IMR-90 (cell line): ENCODE results near the gene DOCK6. TPM values are rescaled to one million over a fixed set of nuclear protein-coding genes. Genes with fewer than 3 reads are reported as not detected.

Source experiments
- ATAC-seq: fragments of 200-7000 bp; cut with Tn5 transposase; 2 replicates; pipeline ENCODE4 v1.9.1; 2020; ENCODE audit warnings: low read depth, mild to moderate bottlenecking, moderate library complexity
- BruUV-seq: library from RNA; stranded (reverse); fragments of 400-500 nt; replicated peaks from 2 replicates; lab custom pipeline; 2021; lab: Mats Ljungman, UMichigan
- CTCF ChIA-PET: fragments of 300-600 bp; formaldehyde crosslinking; extraction: SDS; loops from one replicate; lab custom pipeline; 2021; ENCODE audit warnings: antibody characterized with exemption; lab: Yijun Ruan, JAX
- POLR2A ChIA-PET: fragments of 300-600 bp; sonication (Branson Sonifier 250); formaldehyde crosslinking; loops from one replicate; lab custom pipeline; 2022; ENCODE audit warnings: antibody characterized with exemption; ENCODE audit not compliant: unreplicated experiment; lab: Charles Lee
- DNase-seq: peaks from one replicate; pipeline ENCODE4 v3.0.0; 2013
- H2AFZ ChIP-seq: replicated peaks from 2 replicates; pipeline ENCODE3; 2013; ENCODE audit warnings: low read length, mild to moderate bottlenecking; ENCODE audit not compliant: poor library complexity
- H2AK5ac ChIP-seq: 2 replicates; pipeline ENCODE4 v1.6.1; 2013; ENCODE audit warnings: low read depth, low read length, inconsistent platforms
- H2AK9ac ChIP-seq: replicated peaks from 2 replicates; pipeline ENCODE3; 2013; ENCODE audit warnings: mild to moderate bottlenecking, low read depth, low read length, moderate library complexity; ENCODE audit not compliant: poor library complexity
- H2BK120ac ChIP-seq: 2 replicates; pipeline ENCODE4 v1.6.1; 2013; ENCODE audit warnings: low read depth, low read length, inconsistent platforms
- H2BK15ac ChIP-seq: 3 replicates; pipeline ENCODE4 v1.6.1; 2013; ENCODE audit warnings: low read depth, low read length, inconsistent platforms
- H2BK20ac ChIP-seq: 2 replicates; pipeline ENCODE4 v1.6.1; 2013; ENCODE audit warnings: low read depth, mild to moderate bottlenecking, inconsistent platforms, low read length, moderate library complexity
- H2BK5ac ChIP-seq: 2 replicates; pipeline ENCODE4 v1.6.1; 2013; ENCODE audit warnings: mild to moderate bottlenecking, low read depth, low read length, inconsistent platforms; ENCODE audit not compliant: poor library complexity, severe bottlenecking
- H3K14ac ChIP-seq: replicated peaks from 2 replicates; pipeline ENCODE4 v1.6.1; 2013; ENCODE audit warnings: low read depth, low read length, inconsistent platforms
- H3K18ac ChIP-seq: 2 replicates; pipeline ENCODE4 v1.6.1; 2013; ENCODE audit warnings: low read depth, low read length, control low read depth
- H3K23ac ChIP-seq: 2 replicates; pipeline ENCODE4 v1.6.1; 2013; ENCODE audit warnings: low read depth, low read length, inconsistent platforms
- H3K27ac ChIP-seq: 2 replicates; pipeline ENCODE4 v1.5.1; 2013; ENCODE audit warnings: mild to moderate bottlenecking, control low read depth, low read length; ENCODE audit not compliant: insufficient read depth
- H3K27me3 ChIP-seq: 2 replicates; pipeline ENCODE4 v1.6.1; 2013; ENCODE audit warnings: low read length; ENCODE audit not compliant: control insufficient read depth, insufficient read depth
- H3K36me3 ChIP-seq: 2 replicates; pipeline ENCODE4 v1.6.1; 2013; ENCODE audit warnings: low read length, mixed read lengths; ENCODE audit not compliant: control insufficient read depth, insufficient read depth
- H3K4ac ChIP-seq: 2 replicates; pipeline ENCODE4 v1.6.1; 2013; ENCODE audit warnings: low read depth, low read length, inconsistent platforms
- H3K4me1 ChIP-seq: 2 replicates; pipeline ENCODE4 v1.6.1; 2013; ENCODE audit warnings: low read length, mixed read lengths; ENCODE audit not compliant: control insufficient read depth, insufficient read depth
- H3K4me2 ChIP-seq: 2 replicates; pipeline ENCODE4 v1.6.1; 2013; ENCODE audit warnings: low read depth, mild to moderate bottlenecking, control low read depth, low read length, moderate library complexity
- H3K4me3 ChIP-seq: 2 replicates; pipeline ENCODE4 v1.5.1; 2013; ENCODE audit warnings: low read depth, mild to moderate bottlenecking, control low read depth, low read length, moderate library complexity; ENCODE audit not compliant: insufficient read depth
- H3K56ac ChIP-seq: 2 replicates; pipeline ENCODE4 v1.6.1; 2013; ENCODE audit warnings: low read length, inconsistent platforms; ENCODE audit not compliant: insufficient read depth; ENCODE audit errors: extremely low read depth
- H3K79me1 ChIP-seq, 2 experiments: 2 replicates each; pipeline ENCODE4 v1.6.1; 2013; ENCODE audit warnings: low read length in 2 of 2, inconsistent platforms in 1 of 2, low read depth in 1 of 2
- H3K9ac ChIP-seq: 2 replicates; pipeline ENCODE4 v1.6.1; 2013; ENCODE audit warnings: low read depth, low read length, control low read depth
- H3K9me1 ChIP-seq: 2 replicates; pipeline ENCODE4 v1.6.1; 2013; ENCODE audit warnings: low read length, inconsistent platforms; ENCODE audit not compliant: insufficient read depth
- H3K9me3 ChIP-seq: 2 replicates; pipeline ENCODE4 v1.6.1; 2013; ENCODE audit warnings: low read length; ENCODE audit not compliant: control insufficient read depth, insufficient read depth
- H4K20me1 ChIP-seq: 2 replicates; pipeline ENCODE4 v1.6.1; 2013; ENCODE audit warnings: low read length, inconsistent platforms; ENCODE audit not compliant: insufficient read depth
- H4K5ac ChIP-seq: 2 replicates; pipeline ENCODE4 v1.6.1; 2013; ENCODE audit warnings: mild to moderate bottlenecking, low read depth, low read length, control low read depth
- H4K8ac ChIP-seq, 2 experiments: 2 replicates each; pipeline ENCODE4 v1.6.1; 2013; ENCODE audit warnings: low read depth in 2 of 2, low read length in 2 of 2, control low read depth in 1 of 2, inconsistent platforms in 1 of 2
- H4K91ac ChIP-seq: 2 replicates; pipeline ENCODE4 v1.6.1; 2013; ENCODE audit warnings: low read depth, low read length, inconsistent platforms; ENCODE audit not compliant: insufficient read depth
- MXI1 ChIP-seq: IDR thresholded peaks from 2 replicates; pipeline ENCODE4 v1.6.1; 2012; ENCODE audit warnings: low read depth, mild to moderate bottlenecking, low read length, moderate library complexity, borderline replicate concordance
- RFX5 ChIP-seq: IDR thresholded peaks from 2 replicates; pipeline ENCODE4 v1.8.0; 2012; ENCODE audit warnings: low read depth, mild to moderate bottlenecking, low read length, moderate library complexity
- WGBS, 2 experiments: methylation state at CpG; one replicate each; pipeline versions ENCODE4 v1.1.5 to v1.1.7; 2013; ENCODE audit warnings: missing lambda C conversion rate in 2 of 2; ENCODE audit not compliant: insufficient read length in 1 of 2; ENCODE audit errors: extremely low coverage in 2 of 2; 5-methylcytosine and 5-hydroxymethylcytosine counted together
- dilution Hi-C: fragments of 300-500 bp; cut with HindIII; formaldehyde crosslinking; loops from one replicate; pipeline ENCODE4 v1.14.3; 2018; ENCODE audit warnings: low sequenced_read_pairs; ENCODE audit not compliant: unreplicated experiment
- in situ Hi-C: fragments of 300-500 bp; cut with MboI; formaldehyde crosslinking; loops from 3 replicates; pipeline ENCODE4 v1.14.3; 2019; ENCODE audit warnings: low sequenced_read_pairs, inconsistent platforms, mixed read lengths
- intact Hi-C: fragments of 100-400 bp; cut with micrococcal nuclease; formaldehyde crosslinking; loops from 2 replicates; pipeline ENCODE4 v1.10.0; 2022
- polyA plus RNA-seq, 3 experiments: library from polyadenylated mRNA; depleted of rRNA; stranded (reverse); fragments of >200 nt; gene quantifications; 2 replicates each; pipeline ENCODE4 v1.2.3, GENCODE V29; 2012; ENCODE audit warnings: low replicate concordance in 1 of 3
- total RNA-seq: library from RNA; depleted of rRNA; stranded (reverse); fragments of >200 nt; gene quantifications from 2 replicates; pipeline ENCODE4 v1.2.3, GENCODE V29; 2012
- TF ChIP-seq, protein P1 (sequence below): fragments of 150-350 bp; IDR thresholded peaks from 2 replicates; pipeline ENCODE4 v1.6.1; 2017; ENCODE audit warnings: mild to moderate bottlenecking, antibody characterized with exemption, low read length, low read depth

The DOCK6 gene
- total and polyA plus RNA-seq, 2 of the 4 experiments (the other 2 are of a cell fraction), result 5.0 to 18.4 TPM

DNA sequence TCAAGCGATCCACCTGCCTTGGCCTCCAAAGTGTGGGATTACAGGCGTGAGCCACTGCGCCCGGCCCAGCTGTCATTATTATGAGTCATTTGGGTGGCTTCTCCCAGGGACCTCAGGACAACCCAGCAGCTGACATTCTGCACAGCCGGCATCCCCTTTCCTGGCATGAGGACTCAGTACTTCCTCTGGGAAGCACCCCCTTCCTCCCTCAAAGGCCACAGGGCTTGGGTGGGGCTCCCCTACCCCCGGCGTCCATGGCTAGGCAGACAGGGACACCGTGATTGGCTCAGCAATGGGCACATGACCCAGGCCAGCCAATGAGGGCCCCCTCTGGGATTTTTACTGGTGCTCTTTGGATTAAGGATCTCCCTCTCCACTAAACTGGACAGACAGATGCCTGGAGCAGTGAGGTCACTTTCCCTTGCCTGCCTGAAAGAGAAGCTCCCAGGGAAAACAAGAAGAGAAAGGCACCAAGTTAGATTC is 71.0 kb downstream of the DOCK6 start:
- peak; percentile 63 for DNase-seq
- in situ Hi-C loops, result no loop called here

More for the DNA sequence above, 71.0 kb downstream of the DOCK6 start:
- Histone ChIP-seq H3K79me1 (peaks cover 43 to 85% of the 10 kb centered on the region in 2 experiments), H3K9me1 (peaks cover 5% of the 10 kb centered on the region), H3K9me3 (no peaks in the 10 kb centered on the region), H2AK9ac (no peak overlapping the region), H2BK120ac (no peak overlapping the region), H3K36me3 (peaks cover 68% of the 10 kb centered on the region), H2BK5ac (no peak overlapping the region), H3K56ac (no peak overlapping the region), H2BK20ac (no peak overlapping the region), H3K4me2 (peak overlapping the region; percentile 16; the same call in 1 of the 2 replicates), H3K27me3 (no peaks in the 10 kb centered on the region), H4K5ac (no peak overlapping the region), H2AK5ac (no peak overlapping the region; the same call in 1 of the 2 replicates), H2AFZ (peak overlapping the region; percentile 26), H2BK15ac (no peak overlapping the region), H4K91ac (no peak overlapping the region), H3K18ac (no peak overlapping the region), H3K14ac (no peak overlapping the region), H3K23ac (no peak overlapping the region), H3K4me1 (peaks cover 20% of the 10 kb centered on the region), H4K8ac (no peak overlapping the region; a peak in 1 of 4 replicates), H3K27ac (no peak overlapping the region), H3K9ac (no peak overlapping the region), H3K4ac (no peak overlapping the region), H3K4me3 (no peak overlapping the region), H4K20me1 (peaks cover 38% of the 10 kb centered on the region)
- BruUV-seq, result no TSS peak
- dilution Hi-C loops (no loop called here), intact Hi-C loops (no loop called here)
- WGBS, 2 experiments, result no CpG with 5 or more reads among the region's 8 CpGs
- TF ChIP-seq, protein P1, sequence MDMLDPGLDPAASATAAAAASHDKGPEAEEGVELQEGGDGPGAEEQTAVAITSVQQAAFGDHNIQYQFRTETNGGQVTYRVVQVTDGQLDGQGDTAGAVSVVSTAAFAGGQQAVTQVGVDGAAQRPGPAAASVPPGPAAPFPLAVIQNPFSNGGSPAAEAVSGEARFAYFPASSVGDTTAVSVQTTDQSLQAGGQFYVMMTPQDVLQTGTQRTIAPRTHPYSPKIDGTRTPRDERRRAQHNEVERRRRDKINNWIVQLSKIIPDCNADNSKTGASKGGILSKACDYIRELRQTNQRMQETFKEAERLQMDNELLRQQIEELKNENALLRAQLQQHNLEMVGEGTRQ, result peak; percentile 96
- no peak for TF ChIP-seq MXI1
- TF ChIP-seq RFX5, result no peak
- ChIA-PET CTCF (interaction anchor here (0.8 kb wide), 1 partner anchor 8 kb away, joined by 3 read pairs; no protein-coding TSS in a partner anchor), POLR2A (no interaction called here)
- peak; percentile 67 for ATAC-seq
